Muscle layer of colon (tissue), 2 donors: ENCODE data around the gene VAMP1.
A peak's percentile ranks its signal among the peaks of the same experiment; 100 is the strongest.
"Not testable (repeated sequence)": the region's sequence is repeated elsewhere in the genome, so short reads cannot be mapped to it uniquely, and the experiment has no call there.

Experiments used
- H3K27ac ChIP-seq: one replicate; pipeline ENCODE4 v1.7.0; 2013; ENCODE audit warnings: low read depth, mild to moderate bottlenecking, low read length, moderate library complexity
- H3K27me3 ChIP-seq, 2 donors: one replicate each; pipeline ENCODE4 v1.7.0; 2013; ENCODE audit warnings: low read length in 2 of 2, mild to moderate bottlenecking in 2 of 2; ENCODE audit not compliant: insufficient read depth in 2 of 2, control insufficient read depth in 1 of 2
- H3K36me3 ChIP-seq: one replicate; pipeline ENCODE4 v1.7.0; 2013; ENCODE audit warnings: mild to moderate bottlenecking, low read length; ENCODE audit not compliant: insufficient read depth
- H3K4me1 ChIP-seq: one replicate; pipeline ENCODE4 v1.7.0; 2013; ENCODE audit warnings: mild to moderate bottlenecking, low read length; ENCODE audit not compliant: insufficient read depth
- H3K4me3 ChIP-seq, 2 donors: one replicate each; pipeline ENCODE4 v1.7.0; 2013; ENCODE audit warnings: low read length in 2 of 2, low read depth in 1 of 2, mild to moderate bottlenecking in 1 of 2, moderate library complexity in 1 of 2
- H3K9ac ChIP-seq: one replicate; pipeline ENCODE4 v1.7.0; 2013; ENCODE audit warnings: low read length
- H3K9me3 ChIP-seq: one replicate; pipeline ENCODE4 v1.7.0; 2013; ENCODE audit warnings: mild to moderate bottlenecking, low read length
- donor health status: abdominal sarcoma.
- donor health status: Adenocarcinoma of cecum.

Gene VAMP1

DNA sequence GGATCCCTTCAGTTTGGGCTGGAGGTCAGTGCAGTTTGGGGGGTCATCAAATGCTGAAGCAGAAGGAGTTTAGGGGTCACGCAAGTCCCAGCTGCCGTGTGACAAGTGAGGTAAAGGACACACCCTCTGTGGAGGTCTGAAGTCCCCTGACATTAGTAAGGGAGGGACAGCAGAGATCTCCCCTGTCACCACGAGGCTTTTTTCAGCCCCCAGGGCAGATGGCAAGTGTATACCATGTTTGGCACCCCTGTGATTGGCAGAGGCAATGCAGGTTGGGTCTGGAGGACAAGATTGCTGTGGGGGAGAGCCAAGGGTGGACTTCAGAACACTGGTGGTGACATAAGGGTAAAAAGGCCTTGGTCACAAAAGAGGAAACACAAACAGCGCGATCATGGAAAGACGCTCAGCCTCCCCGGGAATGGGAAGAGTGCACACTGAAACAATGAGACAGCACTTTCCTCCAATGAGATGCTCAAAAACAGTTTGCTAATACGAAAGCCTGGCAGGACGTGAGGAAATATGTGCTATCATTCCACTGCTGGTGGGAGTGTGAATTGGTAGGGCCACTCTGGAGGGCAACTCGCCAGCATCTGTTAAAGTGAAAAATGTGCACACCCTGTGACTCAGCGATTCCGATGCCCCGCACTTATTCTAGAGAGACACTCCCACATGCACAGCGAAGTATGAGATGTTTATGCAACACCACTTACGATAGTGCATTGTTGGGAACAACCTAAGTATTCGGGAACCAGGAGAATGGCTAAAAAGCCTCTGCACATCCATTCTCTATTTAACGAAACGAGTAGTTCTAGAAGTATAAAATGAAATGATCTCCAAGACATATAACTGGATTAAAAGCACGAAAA is 40.1 kb downstream of the VAMP1 start:
- Histone ChIP-seq H3K36me3 (no peaks in the 10 kb centered on the region), H3K27ac (peak overlapping the region; percentile 75), H3K9me3 (no peaks in the 10 kb centered on the region), H3K9ac (peak overlapping the region; percentile 13), H3K4me3 (peak overlapping the region; percentile 17 to 37), H3K4me1 (peaks cover 12% of the 10 kb centered on the region), H3K27me3 (no peaks in the 10 kb centered on the region)

DNA sequence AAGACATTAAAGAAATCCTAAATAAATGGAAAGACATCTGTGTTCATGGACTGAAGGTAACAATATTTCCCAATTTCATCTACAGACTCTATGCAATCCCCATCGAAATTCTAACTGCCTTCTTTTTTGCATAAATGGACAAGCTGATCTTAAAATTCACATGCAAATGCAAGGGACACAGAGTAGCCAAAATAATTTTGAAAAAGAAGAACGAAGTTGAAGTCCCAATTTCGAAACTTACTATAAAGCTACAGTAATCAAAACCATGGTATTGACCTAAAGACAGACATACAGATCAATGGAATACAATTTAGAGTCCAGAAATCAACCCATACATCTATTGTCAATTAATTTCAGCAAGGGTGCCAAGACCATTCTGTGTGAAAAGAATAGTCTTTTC is 42.2 kb downstream of the VAMP1 start:
- no peaks in the 10 kb centered on the region for H3K9me3 ChIP-seq
- no peaks in the 10 kb centered on the region for H3K36me3 ChIP-seq
- H3K4me3 ChIP-seq, result no peak overlapping the region
- H3K27ac ChIP-seq, result no peak overlapping the region
- H3K9ac ChIP-seq, result no peak overlapping the region
- H3K4me1 ChIP-seq, result peaks cover 21% of the 10 kb centered on the region
- no peaks in the 10 kb centered on the region for H3K27me3 ChIP-seq

DNA sequence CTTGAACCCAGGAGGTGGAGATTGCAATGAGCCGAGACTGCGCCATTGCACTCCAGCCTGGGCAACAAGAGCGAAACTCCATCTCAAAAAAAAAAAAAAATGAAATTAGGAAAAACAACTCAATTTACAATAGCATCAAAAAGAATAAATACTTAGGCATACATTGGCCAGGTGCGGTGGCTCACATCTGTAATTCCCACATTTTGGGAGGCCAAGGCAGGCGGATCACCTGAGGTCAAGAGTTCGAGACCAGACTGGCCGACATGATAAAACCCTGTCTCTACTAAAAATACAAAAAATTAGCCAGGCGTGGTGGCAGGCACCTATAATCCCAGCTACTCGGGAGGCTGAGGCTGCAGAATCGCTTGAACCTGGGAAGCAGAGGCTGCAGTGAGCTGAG is 42.7 kb downstream of the VAMP1 start:
- not testable (repeated sequence) for H3K9me3 ChIP-seq, H3K27ac ChIP-seq, H3K27me3 ChIP-seq, H3K36me3 ChIP-seq, H3K4me3 ChIP-seq, H3K9ac ChIP-seq
- H3K4me1 ChIP-seq, result peaks cover 21% of the 10 kb centered on the region

DNA sequence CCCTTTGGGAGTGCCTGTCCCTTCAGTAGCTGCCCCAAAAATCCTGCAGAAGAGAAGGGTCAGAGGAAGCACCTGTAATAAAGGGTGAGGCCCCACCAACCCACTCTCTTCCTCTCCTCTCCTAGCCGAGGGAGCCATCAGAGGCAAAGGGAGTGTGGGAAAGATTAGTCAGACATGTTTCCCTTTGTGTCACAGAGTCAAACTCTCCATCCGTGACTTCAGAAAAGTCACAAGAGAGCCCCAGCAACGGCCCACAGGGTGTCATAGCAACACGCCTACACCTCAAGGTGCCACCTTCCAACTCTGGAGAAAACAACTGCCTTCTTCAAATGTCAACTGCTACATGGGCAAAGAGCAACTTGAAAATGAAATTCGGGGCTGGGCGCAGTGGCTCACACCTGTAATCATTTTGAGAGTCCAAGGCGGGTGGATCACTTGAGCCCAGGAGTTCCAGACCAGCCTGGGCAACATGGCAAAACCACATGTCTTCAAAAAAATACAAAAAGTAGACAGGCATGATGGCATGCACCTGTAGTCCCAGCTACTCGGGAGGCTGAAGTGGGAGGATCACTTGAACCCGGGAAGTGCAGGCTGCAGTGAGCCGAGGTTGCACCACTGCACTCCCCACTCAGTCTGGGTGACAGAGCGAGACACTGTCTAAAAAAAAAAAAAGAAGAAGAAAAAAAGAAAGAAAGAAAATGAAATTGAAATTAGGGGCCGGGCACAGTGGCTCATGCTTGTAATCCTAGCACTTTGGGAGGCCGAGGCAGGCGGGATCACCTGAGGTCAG is 43.4 kb downstream of the VAMP1 start:
- H3K4me3 ChIP-seq, result no peak overlapping the region
- no peaks in the 10 kb centered on the region for H3K27me3 ChIP-seq

DNA sequence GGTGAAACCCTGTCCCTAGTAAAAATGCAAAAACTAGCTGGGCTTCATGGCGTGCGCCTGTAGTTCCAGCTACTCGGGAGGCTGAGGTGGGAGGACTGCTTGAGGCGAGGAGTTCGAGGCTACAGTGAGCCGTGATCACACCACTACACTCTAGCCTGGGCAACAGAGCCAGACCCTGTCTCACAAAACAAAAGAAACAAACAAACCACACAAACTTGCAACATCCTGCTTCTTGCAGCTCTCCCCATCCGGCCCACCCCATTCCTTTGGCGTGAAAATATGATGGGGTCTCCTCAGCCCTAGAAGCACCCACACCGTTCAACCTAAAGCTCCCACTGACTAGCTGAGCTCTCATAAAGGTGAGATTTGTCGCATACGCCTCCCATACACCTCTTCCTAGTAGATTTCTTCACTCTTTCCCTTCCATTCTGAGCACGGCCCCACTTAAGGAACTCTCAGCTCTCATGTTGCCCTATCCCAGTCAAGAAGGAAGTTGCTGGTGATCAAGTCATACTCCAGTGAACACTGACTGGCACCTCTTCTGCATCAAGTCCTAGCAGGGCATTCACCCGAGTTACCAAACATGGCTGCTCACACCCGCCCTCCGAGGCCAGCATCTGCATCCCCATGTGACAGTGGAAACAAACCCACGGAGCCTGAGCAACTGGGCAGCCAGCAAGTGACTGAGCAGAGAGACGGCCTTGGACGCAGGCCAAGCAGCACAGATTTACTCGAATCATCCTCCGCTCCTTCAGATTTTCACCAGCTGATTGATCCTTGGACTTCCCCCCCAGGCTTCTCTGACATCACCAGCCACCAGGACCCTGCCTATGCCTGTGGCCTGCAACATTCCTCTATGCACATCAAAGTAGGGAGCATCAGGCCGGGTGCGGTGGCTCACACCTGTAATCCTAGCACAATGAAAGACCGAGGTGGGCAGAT is 44.6 kb downstream of the VAMP1 start:
- Histone ChIP-seq H3K27ac (no peak overlapping the region), H3K4me1 (peaks cover 19% of the 10 kb centered on the region), H3K4me3 (no peak overlapping the region), H3K9ac (no peak overlapping the region), H3K9me3 (no peaks in the 10 kb centered on the region), H3K36me3 (no peaks in the 10 kb centered on the region), H3K27me3 (no peaks in the 10 kb centered on the region)

More for the DNA sequence above, 43.4 kb downstream of the VAMP1 start:
- Histone ChIP-seq H3K9ac (no peak overlapping the region), H3K36me3 (no peaks in the 10 kb centered on the region), H3K9me3 (no peaks in the 10 kb centered on the region), H3K4me1 (peaks cover 21% of the 10 kb centered on the region), H3K27ac (no peak overlapping the region)

DNA sequence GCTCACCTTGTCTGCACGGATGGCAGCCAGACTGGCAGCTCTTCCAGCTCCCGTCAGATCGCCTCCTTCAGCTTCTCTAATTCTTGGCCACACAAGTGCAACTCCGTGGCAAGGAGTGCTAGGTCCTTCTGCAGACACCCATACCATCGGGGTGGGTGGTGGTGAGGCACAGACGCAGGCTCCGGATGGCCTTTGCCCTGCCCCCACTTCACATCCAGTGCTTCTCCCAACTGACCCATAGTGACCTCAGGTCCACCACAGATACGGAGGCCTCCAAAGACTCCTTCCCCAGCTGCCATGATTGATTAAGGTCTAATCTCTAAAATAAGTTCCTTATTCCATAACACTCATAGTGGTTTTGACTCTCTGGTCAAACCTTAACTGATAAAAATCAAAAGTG is 45.6 kb downstream of the VAMP1 start:
- Histone ChIP-seq H3K9me3 (no peaks in the 10 kb centered on the region), H3K36me3 (no peaks in the 10 kb centered on the region), H3K4me1 (peaks cover 18% of the 10 kb centered on the region), H3K27ac (no peak overlapping the region), H3K27me3 (no peaks in the 10 kb centered on the region), H3K4me3 (no peak overlapping the region), H3K9ac (no peak overlapping the region)

DNA sequence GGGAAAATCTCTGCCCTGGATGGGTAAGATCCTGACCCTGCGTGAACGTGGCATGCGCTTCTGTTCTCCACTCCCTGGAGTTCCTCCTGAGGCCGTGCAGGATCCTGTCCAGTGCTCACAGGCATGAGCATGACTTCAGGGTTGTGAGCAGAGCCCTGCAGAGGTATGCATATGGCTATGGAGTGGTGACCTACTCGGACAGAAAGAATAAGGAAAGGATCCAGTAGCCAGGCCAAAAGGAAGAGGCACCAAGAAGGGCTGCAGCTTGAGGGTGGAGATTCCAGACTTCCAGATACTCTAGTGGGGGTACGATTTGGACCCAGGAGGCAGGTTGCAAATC is 46.5 kb downstream of the VAMP1 start:
- H3K9me3 ChIP-seq, result no peaks in the 10 kb centered on the region
- H3K27ac ChIP-seq, result peak overlapping the region; percentile 71
- H3K36me3 ChIP-seq, result no peaks in the 10 kb centered on the region
- H3K27me3 ChIP-seq, result no peaks in the 10 kb centered on the region
- H3K4me3 ChIP-seq, result no peak overlapping the region
- no peak overlapping the region for H3K9ac ChIP-seq
- H3K4me1 ChIP-seq, result peaks cover 18% of the 10 kb centered on the region

DNA sequence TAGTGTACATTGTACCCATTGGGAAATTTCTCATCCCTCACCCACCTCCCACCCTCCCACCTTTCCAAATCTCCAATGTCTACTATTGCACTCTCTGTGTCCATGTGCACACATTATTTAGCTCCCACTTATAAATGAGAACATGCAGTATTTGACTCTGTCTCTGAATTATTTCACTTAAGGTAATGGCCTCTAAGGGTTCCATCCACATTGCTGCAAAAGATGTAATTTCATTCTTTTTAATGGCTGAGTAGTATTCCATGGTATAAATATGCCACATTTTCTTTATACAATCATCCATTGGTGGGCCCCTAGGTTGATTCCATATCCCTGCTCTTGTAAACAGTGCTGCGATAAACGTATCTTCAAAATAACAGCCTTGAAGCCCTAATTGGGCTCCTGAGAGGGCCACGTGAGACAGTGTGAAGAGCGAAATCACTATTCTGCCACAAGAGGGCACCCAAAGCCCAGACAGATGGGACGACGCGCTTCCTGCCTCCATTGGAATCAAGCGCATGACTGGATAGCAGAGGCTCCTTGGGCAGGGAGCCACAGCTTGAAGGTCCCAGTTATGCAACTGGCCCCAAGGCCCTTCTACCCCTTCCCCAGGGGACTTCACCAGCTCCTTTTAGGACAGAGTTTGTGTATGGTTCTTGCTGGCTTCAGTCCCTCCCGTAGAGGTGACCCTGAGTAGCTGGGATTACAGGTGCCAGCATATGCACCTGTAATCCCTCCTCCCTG is 47.0 kb downstream of the VAMP1 start:
- Histone ChIP-seq H3K9ac (no peak overlapping the region), H3K9me3 (no peaks in the 10 kb centered on the region), H3K4me1 (peaks cover 18% of the 10 kb centered on the region), H3K36me3 (no peaks in the 10 kb centered on the region), H3K27ac (peak overlapping the region; percentile 71), H3K4me3 (no peak overlapping the region), H3K27me3 (no peaks in the 10 kb centered on the region)

DNA sequence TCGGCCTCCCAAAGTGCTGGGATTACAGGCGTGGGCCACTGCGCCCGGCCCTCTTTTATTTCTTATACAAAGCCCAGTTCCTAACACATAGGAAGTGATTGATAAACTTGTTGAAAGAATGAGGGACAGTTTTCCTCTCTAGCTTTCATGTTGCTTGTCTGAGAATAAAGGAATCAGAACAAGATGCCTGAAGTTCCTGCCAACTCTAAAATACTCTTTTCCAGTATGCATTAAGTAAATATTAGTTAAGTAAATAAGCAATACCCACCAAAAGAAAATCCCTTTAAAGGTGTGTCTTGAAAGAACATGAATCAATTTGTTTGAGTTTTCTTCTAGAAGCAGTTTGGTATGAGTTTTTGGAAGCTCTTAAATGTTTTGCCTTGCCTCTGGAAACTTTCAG is 50.1 kb downstream of the VAMP1 start:
- Histone ChIP-seq H3K4me1 (peaks cover 18% of the 10 kb centered on the region), H3K27ac (no peak overlapping the region)

DNA sequence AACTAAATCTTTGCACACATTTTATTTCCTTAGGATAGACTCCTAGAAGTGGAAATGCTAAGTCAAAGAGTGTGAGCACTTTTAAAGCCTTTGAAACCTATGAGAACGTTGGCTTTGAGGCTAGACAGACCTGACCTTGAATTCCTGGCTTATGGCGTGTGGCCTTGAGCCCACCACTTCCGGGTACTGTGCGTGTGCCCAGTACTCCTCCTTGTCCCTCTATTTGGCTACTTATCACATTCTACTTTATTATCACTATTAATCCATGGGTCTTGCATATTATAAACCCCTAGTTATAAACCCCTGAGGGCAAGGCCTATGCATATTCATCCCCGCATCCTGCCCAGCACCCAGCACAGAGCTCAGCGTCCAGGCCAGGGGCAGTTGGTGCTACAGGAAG is 51.7 kb downstream of the VAMP1 start:
- H3K4me1 ChIP-seq, result peaks cover 14% of the 10 kb centered on the region
- no peaks in the 10 kb centered on the region for H3K27me3 ChIP-seq
- no peak overlapping the region for H3K9ac ChIP-seq
- H3K4me3 ChIP-seq, result no peak overlapping the region
- H3K27ac ChIP-seq, result no peak overlapping the region
- no peaks in the 10 kb centered on the region for H3K36me3 ChIP-seq
- no peaks in the 10 kb centered on the region for H3K9me3 ChIP-seq

More for the DNA sequence above, 50.1 kb downstream of the VAMP1 start:
- Histone ChIP-seq H3K9ac (no peak overlapping the region), H3K27me3 (no peaks in the 10 kb centered on the region), H3K36me3 (no peaks in the 10 kb centered on the region), H3K9me3 (no peaks in the 10 kb centered on the region), H3K4me3 (no peak overlapping the region)
